Ishikawa (cell line): Measurements from ENCODE around the gene S100A2.

Source experiments
- CEBPB ChIP-seq: IDR thresholded peaks from 2 replicates; pipeline ENCODE4 v1.6.1; 2012
- EP300 ChIP-seq: IDR thresholded peaks from 2 replicates; pipeline ENCODE4 v1.6.1; 2012; ENCODE audit warnings: borderline replicate concordance
- MAX ChIP-seq: IDR thresholded peaks from 2 replicates; pipeline ENCODE4 v1.6.1; 2012
- RAD21 ChIP-seq: IDR thresholded peaks from 2 replicates; pipeline ENCODE4 v1.6.1; 2012; ENCODE audit warnings: low read depth
- REST ChIP-seq: IDR thresholded peaks from 2 replicates; pipeline ENCODE4 v1.6.1; 2012; ENCODE audit warnings: low read depth, mild to moderate bottlenecking
- TEAD4 ChIP-seq: IDR thresholded peaks from 2 replicates; pipeline ENCODE4 v1.6.1; 2012
- USF1 ChIP-seq: IDR thresholded peaks from 2 replicates; pipeline ENCODE4 v1.6.1; 2012
- YY1 ChIP-seq: IDR thresholded peaks from 2 replicates; pipeline ENCODE4 v1.6.1; 2012; ENCODE audit warnings: low read depth

DNA sequence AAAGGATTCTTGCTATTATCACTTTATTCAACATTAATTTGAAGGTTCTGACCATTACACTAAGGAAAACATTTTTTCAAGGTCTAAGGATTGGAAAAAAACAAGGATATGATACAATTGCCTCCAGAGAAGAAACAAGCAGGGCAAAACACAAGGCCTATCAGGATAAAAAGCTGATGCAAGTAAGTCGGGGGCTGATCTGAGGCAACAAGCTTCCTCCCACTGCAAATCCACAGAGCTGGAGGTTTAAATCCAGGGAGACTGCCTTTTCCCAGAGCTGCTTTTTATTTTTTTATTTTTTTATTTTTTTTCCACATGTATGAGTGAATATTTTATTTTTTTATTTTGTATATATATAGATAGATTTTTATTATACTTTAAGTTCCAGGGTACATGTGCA, 19.4 kb upstream of the S100A2 start:
- TF ChIP-seq TEAD4 = no peak
- TF ChIP-seq CEBPB = no peak
- no peak for TF ChIP-seq MAX
- TF ChIP-seq YY1 = no peak
- TF ChIP-seq EP300 = no peak
- no peak for TF ChIP-seq RAD21
- TF ChIP-seq USF1 = no peak
- no peak for TF ChIP-seq REST
